Activated CD8-positive, alpha-beta memory T cell treated with anti-CD3 and anti-CD28 coated beads, Interleukin-2, amount 50 U/mL, for 1 hour (primary cell): ENCODE measurements around the gene NUMB.

Source experiments
- DNase-seq: peaks from one replicate; pipeline ENCODE4 v3.0.0-alpha.2; 2020; ENCODE audit errors: extremely low read depth

NUMB gene

DNA sequence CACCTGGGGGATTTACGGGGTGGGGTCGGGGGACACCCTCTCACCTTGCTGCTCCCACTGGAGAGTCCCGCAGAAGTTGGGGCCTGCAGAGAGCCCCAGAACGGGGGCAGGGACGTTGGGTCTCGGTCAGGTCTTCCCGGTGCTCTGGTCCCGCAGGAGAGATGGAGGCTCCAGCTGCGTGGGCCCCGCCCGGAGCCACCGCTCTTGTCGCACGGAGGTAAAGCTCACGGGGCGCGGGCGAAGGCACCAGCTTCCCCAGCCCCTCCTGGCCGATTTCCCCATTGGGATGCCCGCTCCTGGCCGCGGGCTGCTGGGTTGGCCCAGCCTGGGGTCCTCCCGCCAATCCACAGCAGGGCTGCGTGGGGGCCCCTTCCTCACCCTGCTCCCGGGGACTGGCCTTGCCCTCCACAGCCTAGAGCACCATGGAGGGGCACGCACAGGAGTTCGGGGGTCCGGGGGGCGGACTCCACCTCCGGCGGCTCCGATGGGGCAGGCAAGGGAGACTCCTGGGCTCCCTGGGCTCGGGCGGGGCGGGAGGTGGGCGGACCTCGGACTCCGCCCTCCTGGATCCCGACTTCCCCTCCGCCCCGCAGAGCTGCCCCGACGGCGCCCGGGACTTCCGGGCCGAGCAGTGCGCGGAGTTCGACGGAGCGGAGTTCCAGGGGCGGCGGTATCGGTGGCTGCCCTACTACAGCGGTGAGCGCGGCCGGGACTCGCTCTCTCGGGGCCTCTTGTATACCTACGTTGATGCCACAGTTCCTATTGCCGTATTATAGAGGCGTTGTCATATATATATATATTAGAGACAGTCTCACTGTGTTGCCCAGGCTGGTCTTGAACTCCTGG is 212.6 kb downstream of the NUMB start:
- no peak for DNase-seq

DNA sequence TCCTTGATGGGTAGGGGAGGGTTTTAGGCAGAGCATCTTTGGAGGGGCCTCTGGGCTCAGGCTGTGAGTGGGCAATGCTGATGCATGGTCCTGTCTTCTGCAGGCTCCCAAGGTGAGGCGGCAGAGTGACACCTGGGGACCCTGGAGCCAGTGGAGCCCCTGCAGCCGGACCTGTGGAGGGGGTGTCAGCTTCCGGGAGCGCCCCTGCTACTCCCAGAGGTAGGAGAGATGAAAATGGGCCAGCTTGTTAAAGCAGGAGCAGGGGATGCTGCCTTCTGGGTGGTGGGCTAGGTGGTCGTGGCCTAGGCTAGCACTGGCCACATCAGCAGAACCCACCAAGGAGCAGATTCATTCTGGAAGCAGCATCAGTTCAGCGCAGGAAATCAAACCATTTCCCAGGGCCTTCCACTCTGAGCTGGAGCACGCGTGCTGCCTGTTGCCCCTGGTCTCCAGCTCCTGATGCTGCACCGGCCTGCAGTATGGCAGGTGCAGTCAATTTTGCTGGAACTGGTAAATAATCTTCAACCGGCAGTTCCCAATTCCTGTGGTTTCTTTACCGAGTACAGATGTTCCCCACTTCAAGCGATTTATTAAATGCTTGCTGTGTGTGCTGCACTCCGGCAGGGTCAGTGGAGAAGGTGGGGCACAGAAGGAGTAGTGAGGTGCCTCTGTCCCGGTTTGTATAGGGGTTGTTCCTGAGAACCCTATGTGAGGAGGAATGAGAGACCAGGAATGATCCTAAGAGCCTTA is 213.6 kb downstream of the NUMB start:
- DNase-seq = no peak

DNA sequence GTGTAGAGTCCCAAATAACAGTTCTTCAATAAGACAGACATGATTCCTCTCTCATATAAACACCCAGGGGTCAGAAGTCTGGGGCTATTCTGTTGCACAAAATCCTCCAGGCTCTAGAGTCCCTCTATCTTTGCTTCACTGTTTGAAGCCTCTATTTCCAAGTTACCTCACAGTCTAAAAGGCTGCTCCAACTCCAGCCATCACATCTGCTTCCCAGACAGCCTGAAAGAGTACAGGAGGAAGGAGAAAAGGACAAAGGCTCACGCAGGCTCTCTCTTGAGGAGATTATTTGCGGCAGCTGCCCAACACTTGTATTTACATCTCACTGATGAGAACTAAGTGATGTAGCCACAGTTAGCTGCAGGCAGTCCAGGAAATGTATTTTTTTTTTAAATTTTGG is 214.6 kb downstream of the NUMB start:
- no peak for DNase-seq

DNA sequence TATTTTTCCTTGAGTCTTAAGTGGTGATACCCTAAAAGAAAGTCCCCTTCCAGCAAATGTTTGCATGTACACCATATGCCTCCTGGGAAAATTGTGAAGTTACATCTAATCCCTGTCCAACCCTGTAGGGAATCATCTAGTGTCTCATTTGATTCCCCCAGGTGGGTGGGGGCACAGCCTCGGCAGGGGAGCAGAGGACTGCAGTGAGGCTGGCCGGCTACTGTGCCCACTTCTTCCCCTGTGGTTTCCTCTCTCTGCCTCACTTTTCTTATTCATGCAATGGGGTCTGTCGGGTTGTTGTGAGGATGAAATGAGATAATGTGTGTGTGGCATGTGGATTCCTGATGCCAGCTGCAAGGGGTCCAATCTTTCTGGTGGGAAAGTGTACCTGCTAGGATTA is 215.0 kb downstream of the NUMB start:
- no peak for DNase-seq

DNA sequence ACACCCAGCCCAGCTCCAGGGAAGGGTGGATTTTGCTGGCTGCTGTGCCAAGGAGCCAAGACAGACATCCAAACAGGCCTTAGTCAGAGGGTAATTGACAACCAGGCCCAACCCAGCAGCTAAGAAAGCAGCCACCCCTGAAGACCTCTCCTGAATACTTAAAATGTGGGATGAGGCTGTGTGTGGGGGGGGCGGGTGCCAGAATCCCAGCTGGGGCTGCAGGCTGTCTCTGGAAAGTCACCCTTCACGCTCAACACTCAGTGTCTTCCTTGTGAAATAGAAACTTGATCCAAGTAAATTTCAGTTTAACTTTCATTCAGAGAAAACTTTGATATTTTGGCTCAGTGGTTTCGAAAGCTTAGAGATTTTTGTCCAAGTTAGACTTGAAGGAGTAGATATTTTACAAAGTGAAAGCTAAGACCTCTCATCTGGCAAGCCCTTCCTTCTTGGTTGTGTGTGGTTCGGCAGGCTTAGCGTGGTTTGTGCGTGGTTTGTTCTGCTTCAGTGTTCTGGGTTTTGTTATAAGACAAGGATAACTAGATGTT is 215.9 kb downstream of the NUMB start:
- no peak for DNase-seq

DNA sequence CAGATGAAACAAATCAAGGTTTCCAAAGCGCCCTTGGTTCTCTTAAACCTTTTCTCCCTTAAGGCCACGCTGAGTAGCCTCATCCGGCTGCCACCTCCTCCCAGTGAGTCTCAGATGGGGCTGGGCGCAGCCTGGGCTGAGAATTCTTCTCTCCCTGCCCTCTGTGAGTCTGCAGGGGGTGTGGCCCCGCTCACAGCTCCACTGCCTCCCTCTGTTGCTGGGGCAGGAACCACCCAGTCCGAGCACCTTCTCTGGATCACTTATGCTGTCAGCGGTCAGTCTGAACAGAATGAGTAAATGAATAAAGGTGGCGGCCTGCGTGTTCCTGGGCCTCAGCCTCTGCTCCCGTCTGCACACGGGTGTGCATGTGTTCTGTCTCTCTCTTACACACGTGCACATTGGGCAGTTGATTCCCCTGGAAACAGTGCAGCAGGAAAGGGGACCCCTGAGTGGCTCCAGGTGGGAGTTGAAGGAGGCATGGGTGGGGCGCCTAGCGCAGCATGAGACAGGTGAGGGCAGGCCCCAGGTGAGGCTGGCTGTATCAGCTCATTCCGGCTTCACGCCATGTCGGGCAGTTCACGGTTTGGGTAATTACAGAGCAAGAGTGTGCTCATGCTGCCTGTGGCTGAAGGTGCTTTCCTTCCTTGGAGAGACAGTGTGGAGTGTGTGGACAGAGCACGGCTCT is 216.7 kb downstream of the NUMB start:
- no peak for DNase-seq

DNA sequence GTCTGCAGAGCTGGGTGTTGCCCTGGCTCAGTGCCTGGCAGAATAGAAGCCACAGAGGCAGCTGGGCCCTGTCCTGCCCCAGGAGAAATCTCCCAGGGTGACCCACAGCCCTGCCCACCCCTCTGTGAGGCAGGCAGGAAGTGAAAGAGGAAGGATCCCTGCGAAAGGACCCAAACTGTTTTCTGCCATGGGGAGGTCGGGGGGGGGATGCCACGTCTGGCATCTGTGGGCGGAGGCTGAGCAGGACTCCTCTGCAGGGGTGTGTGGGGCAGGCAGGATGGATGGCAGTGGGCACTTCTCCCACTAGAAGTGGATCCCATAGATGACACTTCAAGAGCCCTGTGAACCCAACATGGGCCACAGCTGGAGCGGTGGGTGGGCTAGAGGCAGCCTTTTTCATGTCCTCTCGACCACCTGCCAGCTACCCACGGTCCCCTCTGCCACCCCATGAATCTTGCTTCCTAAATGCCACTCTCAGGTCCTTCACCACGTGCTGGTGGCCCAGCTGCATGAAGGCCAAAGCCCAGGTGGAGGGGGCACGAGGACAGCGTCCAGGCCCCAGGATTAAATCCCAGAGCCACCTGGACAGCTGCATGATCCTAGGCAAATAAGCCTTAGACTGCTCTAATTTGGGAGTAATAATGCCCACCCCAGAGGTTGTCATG is 217.4 kb downstream of the NUMB start:
- no peak for DNase-seq

DNA sequence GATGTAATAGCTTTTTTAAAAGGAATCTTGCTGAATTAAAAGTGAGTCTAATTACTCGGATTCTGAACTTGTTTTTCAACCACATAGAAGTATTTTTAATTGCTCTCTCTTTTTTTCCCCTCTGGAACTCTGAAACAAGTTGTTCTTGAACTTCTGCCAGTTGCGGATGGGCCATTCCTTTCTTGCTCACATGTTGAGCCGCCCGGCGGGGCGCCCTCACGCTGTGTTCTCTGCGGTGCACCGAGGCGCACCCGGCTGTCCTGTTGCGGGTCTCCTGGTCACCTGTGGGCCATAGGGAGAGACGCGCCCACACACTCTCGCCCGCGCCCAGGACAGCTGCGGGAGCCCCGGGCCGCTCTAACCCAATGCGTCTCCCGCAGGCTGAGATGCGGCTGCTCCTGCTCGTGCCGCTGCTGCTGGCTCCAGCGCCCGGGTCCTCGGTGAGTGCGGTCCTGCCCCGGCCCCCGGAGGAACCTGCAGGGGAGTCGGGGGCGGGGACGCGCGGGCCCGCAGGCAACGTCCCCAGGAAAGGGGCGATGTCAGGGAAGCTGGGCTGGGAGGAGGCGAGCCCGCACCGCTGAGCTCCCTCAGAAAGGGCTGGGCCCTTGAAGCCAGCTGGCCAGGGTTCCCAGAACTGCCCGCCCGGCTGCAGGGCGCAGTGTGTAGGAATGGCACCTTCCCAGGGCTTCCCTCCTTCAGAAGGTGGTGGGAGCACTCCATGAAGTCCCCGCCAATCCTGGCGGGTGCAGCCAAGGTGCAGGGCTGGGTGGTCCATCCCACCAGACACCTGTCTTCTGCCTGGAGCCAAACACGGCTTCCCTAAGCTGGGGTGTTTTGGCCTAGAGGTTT is 218.7 kb downstream of the NUMB start:
- no peak for DNase-seq

DNA sequence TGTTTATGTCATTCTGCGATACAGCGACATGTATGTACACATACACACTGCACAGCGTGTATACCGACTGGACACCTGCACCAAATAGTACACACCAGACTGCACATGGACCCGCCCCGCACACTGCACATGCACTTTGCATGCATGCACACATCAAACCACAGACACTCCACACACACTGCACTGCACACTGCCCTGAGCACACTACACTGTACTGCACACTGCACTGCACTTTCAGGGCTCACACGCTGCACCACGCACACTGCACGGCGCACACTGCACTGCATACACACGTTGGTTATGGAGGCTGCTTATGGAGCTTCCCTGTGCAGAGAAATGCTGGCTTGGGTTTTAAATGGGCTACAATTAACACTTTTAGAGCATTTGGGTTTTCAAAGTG is 219.4 kb downstream of the NUMB start:
- DNase-seq = no peak

DNA sequence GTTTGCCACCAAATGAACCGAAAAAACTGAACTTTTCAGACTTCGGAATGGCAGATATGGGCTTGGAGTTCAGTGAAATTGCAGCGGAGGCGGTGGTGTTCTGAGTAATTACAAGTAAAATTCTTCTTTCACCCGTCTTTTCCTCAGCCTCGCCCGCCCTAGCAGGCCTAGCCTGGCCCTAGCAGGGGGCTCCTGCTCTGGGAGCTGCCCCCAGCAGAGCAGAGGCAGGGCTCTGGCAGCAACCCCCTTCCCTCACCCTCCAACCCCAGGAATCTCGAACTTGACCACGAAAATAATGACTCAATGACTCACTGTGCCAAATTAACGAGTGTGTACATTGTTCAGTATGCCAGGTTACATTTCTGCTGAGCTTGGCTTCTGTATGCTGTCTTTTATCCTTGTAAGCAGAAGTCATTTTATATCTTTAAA is 219.9 kb downstream of the NUMB start:
- DNase-seq = no peak

DNA sequence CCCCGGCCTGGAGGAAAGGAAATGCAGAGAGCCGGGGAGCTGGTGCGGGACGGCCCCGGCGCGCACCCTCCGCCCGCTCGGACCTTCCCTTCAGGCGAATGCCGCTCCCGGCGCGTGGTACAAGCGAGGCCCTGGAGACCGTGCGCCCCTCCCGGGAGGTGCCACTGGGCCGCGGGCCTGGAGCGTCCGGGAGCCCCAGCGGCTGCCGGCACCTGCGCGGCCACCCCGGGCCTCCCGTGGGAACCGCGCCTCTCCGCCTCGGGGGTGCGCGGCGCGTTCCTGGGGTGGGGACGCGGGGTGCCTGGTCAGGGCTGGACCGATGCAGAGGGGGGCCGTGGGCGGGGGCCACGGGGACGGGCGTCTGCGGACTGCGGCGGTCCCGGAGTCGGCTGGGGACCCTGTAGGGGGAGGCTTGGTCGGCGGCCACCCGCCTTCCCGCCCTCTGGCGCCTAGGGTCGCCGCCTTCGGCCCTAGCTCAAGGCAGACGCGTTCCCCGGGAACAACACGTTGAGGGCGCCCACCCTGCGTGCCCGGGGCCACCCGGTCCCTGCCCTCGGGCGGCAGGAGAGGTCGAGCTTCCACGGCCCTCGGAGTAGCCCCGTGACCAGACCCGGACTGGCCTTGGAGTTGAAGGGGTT is 220.4 kb downstream of the NUMB start:
- no peak for DNase-seq

DNA sequence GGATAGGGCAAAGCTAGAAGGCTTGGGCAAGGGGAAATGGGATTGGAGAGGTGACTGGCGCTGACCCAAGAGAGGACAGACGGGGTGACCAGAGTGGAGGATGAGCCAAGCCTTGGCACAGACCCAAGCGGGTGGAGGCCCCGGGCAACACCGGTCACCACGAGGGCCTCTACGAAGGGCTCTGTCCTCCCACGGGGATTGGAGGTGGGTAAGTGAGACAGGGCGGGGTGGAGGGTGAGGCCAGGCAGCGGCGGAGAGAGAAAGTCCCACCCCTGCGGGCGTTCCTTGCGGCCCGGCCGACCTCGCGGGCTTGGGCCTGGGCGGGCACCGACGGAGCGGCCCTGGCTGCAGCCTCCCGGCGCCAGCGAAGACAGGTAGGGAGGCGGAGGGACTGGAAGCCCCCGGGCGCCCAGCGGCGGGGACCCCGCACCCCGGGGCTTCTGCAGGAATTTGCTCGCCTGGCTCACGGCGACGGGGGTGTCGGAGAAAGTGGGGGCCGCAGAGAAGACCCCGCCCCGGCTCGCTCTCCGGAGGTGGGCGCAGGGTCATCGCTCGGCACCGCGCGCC is 221.0 kb downstream of the NUMB start, which contains the start of gene PAPLN:
PAPLN (plus strand) TSS at position 288 of the 567 bp plus-strand sequence. CDS start 2,273 bp downstream, outside the sequence.
- no peak for DNase-seq

DNA sequence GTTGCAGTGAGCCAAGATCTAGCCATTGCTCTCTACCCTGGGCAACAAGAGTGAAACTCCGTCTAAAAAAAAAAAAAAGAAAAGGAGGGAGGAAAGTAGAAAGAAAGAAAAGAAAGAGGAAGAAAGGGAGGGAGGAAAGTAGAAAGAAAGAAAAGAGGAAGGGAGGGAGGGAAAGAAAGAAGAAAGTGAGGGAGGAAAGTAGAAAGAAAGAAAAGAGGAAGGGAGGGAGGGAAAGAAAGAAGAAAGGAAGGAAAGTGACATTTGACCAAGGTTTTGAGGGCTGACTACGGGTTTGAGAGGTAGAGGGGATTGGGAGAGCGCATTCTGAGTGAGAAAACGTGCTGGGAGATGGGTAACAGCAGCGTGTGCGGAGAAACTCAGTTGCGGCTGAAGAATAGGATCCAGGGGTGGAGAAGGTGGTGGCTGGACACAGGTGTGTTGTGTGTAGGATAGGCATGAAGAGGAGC is 221.6 kb downstream of the NUMB start:
- no peak for DNase-seq

DNA sequence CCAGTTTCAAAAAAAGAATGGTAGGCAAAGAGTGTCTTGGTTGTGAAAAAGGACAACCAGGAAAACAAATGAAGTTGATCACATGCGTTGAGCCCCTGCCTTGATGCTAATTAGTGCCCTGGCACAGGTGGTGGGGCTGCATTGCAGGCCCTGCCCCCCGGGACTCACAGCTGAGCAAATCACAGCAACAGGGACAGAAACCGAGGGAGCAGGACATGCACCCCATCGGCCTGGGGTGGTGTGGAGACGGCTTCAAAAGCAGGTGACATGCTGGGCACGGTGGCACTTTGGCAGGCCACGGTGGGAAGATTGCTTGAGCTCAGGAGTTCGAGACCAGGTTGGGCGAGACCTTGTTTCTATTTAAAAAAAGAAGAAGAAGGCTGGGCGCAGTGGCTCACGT is 222.2 kb downstream of the NUMB start:
- DNase-seq = no peak

DNA sequence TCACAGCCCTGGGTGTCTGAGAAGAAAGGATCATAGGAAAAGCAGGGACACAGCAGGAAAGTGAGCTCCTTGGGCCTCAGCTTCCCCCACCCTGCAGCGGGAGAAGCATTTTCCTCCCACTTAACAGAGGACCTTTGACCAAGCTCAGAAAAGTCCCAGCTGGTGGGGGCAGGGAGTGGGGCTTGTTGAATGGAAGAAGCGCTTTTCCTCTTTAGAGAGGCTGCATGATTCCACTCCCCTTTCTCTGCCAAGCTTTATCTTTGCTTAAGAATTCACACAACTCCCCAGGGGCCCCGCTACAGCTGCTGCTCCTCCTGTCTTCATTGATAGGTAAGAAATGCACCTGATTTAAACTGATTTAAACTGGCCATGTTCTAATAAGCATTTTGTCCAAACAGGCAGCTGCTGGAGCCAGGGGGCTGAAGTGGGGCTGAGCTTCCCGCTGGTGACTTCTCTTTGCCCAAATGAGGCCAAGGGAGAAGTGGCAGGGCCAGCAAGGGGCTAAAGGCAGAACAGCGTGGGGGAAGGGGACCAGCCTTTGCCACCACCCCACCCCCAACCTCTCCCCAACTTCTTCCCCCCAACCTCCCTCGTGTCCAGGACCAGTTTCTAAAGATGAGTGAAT is 222.7 kb downstream of the NUMB start:
- no peak for DNase-seq

DNA sequence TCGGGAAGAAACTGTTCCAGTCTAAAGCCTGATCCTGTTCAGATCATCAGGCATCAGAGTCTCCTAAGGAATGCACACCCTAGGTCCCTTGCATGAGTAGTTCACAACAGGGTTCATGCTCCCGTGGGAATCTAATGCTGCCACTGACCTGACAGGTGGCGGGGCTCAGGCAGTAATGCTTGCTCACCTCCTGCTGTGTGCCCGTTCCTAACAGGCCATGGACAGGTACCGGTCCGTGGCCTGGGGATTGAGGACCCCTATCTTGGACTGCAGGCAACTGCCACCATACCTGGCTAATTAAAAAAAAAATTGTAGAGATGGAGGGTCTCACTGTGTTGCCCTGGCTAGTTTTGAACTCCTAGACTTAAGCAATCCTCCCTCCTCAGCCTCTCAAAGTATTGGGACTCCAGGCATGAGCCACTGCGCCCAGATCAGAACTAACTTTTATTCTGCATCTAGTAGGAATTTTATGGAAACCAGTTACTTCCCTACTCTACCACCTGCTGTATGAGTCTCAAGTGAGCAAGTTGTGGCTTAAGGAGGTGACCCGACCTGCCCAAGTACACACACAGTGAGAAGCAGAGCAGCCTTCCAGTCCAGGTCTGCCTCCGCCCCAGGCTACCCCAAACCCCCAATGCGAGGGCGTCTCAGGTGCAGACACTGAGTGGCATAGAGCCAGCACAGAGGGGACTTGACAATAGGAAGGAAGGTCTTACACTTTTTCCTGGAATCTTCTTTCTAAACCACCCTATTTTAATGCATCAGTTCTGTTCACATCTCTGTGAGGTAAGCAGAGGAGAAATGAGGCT is 223.6 kb downstream of the NUMB start:
- no peak for DNase-seq

DNA sequence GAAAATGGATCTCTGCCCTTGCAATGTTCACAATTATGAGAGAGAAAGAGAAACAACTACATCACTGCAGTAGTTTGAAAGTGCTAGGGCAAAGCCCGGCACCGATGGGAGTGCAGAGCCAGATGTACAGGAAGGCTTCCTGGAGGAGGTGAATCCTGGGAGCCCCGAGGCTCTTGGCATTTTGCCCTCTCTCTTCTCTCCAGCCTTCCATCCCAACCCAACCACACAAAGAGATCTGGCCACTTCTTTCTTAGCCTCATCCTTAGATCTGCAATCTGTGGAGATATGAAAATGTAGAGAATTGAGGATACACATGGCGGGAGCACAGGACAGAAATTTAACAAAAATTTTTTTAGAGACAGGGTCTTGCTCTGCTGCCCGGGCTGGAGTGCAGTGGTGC is 224.3 kb downstream of the NUMB start:
- no peak for DNase-seq

DNA sequence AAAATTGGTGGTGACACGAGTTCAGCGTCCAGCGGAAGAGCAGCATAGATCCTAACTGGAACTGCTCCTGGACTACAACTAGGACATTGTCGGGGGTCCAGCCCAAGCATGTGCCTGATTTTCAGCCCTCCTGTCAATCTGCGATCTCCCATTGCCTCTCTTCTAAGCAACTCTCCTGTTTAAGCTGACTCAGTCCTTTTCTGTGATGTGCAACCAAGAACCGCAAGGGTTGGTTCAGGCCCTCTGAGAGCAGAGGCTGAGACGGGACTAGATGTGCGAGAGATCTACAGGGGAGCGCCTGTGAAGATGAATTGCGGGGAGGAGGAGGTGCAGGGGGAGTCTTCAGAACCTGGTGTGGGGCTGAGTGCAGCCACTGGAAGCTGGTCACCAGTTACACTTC is 224.8 kb downstream of the NUMB start:
- no peak for DNase-seq
